GM12872 (cell line): Measurements from ENCODE around the gene TMC8.

Experiments used
- CTCF ChIP-seq: IDR thresholded peaks from 3 replicates; pipeline ENCODE4 v1.5.1; 2011; ENCODE audit warnings: low read depth, mild to moderate bottlenecking, low read length, moderate library complexity; ENCODE audit not compliant: insufficient read depth

The TMC8 gene

DNA sequence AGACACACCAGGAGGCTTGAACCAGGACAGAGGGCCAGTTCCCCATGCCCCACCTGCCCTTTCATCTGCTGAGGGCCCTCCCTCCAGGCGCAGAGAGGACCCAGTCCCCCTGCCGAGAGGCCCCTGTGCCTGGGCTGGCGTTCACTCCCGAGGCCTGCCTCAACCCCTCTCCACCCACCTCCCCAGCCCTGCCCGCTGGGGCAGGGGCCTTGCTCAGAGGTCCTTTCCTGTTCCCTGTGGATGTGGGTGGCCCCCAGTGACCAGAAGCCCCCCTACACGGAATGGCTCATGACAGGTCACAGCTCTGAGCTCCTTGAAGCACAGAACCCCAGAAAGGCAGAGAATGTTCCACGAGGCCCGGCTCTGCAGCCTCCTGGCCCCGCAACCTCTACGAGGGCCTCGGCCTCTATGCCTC lies 8.8 kb upstream of the TMC8 start:
- no peak for TF ChIP-seq CTCF

- no peak for TF ChIP-seq CTCF
These were observed 8.2 kb upstream of the TMC8 start for GRCh38 chr17:78122216-78122930.

GRCh38 chr17:78122931-78123249 lies 7.7 kb upstream of the TMC8 start:
- TF ChIP-seq CTCF, result no peak

GRCh38 chr17:78123258-78123929 lies 7.2 kb upstream of the TMC8 start:
- no peak for TF ChIP-seq CTCF

- no peak for TF ChIP-seq CTCF
These were observed 6.3 kb upstream of the TMC8 start for GRCh38 chr17:78124081-78124835.

DNA sequence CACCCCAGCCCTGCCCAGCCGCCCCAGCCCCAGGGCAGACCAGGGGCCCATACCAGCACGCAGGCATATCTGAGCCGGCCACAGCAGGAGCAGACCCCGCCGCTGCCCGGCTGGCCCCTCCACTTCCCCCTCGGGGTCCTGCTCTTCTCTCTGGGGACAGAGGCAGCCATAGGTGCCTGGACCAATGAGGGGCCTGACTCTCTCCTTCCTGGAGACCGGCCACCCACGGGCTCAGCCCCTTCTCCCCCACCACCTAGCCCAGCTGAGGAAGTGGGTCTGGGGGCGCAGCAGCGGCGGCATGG lies 5.8 kb upstream of the TMC8 start:
- TF ChIP-seq CTCF, result no peak

GRCh38 chr17:78125138-78125913 lies 5.2 kb upstream of the TMC8 start:
- no peak for TF ChIP-seq CTCF
